Amniotic epithelial cell (primary cell): ENCODE results near the gene CCDC51.

Source experiments
- DNase-seq: peaks from one replicate; pipeline ENCODE4 v3.0.0-alpha.2; 2010; ENCODE audit warnings: low read depth

CCDC51 gene

DNA sequence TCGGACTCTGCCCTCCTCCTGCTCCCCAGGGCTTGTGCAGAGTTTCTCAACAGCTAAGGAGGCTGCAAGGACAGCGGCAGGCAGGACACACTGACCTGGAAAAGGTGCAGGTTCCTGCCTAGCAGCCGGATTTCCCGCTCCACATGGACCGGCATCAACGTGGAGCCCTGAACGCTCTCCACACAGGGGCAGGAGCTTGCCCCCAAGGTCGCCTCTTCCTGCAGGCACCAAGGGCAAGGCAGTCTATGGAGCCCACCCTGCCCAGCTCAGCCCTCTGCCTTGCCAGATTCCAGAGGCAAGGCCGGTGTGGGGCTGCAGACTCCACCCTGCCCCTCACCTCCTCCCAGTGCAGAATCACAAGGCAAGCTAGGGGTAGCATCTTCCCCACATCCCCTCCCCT is 20.8 kb downstream of the CCDC51 start:
- DNase-seq, result no peak

DNA sequence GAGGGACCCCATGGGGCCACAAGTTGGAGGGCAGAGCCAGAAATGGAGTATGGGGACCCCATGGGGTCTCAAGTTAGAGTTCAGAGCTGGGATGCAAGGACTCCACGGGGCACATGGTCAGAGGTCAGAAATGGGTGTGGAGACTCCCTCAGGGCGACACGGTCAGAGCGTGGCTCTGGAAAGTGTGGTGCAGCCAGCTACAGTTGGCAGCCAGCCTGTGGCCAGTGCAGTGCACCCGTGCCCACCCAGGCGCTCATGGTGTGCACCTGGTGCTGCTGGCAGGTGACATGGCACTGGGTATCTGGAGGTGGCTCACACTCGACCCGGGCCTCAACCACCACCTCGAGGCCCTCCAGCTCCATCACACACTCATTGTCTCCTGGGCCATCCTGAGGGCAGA is 21.3 kb downstream of the CCDC51 start:
- DNase-seq, result no peak

DNA sequence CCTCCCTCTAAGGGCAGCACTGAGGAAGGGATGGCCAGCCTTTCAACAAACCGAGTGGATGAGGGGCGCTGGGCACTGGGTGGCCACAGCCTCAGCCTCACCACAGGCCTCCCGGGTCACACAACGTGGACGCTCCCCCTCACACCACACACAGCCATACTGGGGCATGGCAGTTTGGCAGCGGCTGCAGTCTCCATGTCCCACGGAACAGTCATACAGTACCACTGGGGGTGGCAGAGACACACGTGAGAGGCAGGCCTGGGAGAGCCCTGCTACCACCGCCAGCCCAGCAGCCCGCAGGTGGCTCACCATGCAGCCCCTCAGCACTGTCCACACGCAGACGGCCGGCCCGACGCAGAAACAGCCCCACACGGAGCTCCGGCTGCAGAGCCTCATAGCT is 21.8 kb downstream of the CCDC51 start:
- no peak for DNase-seq

DNA sequence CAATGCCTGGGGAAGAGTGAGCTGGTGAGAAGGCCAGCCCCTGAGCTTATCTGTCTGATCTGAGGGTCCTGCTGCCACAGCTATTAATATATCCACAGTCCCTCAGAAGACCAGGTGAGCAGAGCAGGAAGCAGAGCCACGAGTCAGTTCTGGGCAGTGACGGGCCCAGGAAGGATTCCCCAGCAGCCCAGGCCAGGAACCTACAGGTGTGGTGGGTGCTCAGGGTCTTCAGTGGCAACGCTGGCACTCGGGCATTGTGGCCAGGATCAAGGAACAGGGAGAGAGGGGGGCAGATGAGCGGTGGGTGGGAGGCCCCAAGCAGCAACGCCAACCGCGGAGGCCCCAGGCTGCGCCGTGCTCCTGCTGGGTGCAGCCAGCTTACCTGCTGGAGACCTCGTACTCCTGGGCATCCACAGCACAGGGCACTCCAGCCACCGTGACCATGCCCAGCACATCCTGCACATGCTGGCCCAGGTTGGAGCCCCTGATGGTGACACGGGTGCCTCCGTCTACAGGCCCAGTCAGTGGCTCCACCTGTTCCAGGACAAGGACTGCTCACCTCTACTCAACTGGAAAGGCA is 22.3 kb downstream of the CCDC51 start:
- DNase-seq, result no peak

DNA sequence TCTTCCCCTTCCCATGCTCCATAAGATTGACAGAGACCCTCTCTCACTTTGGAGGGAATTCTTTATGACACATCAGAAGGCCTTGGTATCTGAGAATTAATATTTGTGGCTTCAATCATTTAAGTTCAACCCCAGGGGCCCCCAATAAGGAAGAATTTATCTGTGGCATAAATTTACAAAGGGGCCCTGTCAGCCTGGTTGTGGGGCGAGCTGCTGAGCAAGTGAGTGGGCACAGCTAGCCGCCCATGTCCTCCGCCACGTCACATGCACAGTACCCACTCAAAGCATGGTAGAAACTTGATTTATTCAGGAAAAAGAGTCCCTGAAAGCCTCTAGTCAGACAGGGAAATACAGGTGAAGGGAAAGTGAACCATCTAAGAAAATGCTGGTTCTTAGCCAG is 23.4 kb downstream of the CCDC51 start:
- DNase-seq, result no peak

DNA sequence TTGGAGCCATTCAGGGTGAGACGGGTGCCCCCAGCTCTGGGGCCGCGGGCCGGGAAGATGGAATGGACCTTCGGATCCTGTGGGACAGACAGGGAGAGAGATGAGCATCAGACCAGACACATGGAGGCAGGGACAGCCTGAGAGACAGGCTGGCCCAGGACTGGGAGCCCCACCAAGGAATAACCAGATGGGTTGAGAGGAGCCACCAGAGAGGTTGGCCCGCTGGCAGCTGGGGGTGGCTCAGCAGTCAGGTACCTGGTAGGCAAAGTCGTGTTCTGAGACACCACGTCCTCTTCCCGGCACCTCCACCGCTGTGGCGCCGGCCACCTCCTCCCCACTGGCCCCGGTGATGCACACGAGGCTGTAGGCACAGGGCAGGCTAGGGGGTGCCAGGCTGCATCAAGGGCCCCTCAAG is 23.8 kb downstream of the CCDC51 start:
- DNase-seq, result no peak

DNA sequence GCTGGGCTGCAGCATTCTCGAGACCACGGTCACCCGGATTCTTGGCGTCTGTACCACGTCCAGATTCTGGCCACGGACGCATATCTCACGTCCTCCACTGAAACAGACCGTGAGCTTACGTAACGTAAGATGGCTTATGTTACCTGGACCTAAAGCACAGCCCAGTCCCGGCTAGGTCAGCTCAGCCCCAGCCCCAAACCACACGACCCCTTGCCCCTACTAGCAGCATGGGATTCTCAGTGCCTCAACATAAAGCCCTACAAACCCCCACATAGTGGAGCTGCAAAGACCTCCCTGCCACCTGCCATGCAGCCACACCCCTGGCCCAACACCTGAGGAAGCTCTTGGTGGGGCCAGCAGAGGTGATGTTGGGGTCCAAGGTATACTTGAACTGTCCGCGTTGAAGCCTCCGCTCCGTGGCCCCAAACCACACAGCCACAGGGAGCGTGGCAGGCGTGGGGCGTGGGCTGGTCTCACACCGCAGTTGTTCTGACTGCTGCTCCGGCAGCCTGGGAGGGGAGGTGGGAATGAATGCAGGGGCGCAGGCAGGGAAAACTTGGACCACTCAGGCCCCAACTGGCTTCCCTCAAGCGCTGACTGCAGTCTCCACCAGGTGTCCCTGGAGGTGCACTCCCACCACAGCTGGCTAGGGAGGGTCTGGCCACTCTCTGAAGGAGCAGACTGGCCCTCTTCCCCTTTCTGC is 24.5 kb downstream of the CCDC51 start:
- DNase-seq, result no peak

DNA sequence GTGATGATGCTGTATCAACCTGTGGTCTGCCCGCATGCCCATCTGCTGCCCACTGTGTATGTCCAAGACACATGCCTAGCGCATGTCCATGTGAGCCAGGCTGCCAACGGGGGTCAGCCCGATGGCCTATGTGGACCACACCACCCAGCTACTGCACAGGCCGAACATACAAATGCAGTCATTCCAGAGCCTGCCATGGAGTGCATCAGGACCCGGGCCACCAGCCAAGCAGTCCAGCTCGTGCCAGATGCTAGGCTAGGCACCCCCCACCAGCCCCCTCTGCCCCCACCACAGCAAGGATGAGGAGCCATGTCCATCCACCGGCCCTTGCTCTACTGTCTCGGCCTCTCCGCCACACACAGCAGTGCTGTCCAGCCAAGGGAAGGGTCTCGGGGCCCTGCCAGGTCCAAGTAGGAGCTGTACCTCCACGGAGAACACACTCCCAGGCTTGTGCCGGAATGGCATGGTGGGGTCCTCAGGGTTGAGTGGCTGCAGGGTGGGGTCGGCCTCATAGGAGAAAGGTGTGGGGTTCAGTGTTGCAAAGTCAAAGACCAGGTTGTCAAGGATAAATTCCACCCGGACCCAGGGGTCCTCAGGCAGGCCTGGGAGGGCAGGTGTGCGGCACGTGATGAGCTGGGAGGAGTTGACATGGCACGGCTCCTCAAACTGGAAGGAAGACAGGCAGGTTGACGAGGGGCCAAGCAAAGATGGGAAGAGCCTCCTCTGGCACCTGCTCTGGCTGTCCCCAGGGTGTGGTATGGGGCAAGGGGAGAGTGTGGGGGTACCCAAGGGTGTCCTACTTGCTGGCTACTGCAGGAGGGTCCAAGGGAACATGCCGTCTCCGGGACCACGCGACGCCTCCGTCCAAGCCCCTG is 25.3 kb downstream of the CCDC51 start:
- no peak for DNase-seq

DNA sequence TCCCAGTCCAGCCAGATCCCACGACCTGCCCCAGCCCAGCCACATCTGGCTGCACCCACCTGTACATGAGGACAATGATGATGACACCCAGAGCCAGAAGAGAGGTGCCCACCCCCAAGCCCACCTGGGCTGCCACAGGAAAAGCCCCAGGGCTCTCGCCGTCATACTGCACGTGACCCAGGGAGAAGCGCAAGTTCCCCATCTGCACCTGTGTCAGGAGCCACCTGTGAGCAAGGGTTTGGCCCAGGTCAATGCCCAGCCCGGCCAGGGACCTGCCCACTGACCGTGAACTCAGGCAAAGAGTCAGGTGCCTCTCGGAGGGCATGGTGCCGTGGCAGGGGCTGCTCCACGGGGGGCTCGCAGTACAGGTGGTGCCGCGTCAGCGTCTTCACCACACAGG is 26.3 kb downstream of the CCDC51 start:
- DNase-seq, result no peak

DNA sequence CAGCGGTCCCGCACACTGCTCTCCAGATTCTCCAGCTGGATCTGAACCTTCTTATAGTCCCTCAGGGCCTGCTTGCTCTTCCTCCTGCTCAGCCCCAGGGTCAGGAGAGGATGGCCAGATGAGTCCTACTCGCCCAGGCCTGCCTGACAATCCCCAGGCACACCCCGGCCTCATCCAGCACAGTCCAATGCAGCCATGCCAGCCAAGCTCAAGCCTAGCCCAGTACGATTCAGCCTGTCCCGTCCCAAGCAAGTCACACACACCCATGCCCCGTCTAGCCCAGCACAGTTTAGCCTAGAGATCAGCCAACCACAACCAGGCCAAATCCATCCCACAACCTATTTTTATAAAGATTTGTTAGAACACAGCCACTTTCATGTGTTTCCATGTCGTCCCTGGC is 26.8 kb downstream of the CCDC51 start:
- DNase-seq, result no peak

DNA sequence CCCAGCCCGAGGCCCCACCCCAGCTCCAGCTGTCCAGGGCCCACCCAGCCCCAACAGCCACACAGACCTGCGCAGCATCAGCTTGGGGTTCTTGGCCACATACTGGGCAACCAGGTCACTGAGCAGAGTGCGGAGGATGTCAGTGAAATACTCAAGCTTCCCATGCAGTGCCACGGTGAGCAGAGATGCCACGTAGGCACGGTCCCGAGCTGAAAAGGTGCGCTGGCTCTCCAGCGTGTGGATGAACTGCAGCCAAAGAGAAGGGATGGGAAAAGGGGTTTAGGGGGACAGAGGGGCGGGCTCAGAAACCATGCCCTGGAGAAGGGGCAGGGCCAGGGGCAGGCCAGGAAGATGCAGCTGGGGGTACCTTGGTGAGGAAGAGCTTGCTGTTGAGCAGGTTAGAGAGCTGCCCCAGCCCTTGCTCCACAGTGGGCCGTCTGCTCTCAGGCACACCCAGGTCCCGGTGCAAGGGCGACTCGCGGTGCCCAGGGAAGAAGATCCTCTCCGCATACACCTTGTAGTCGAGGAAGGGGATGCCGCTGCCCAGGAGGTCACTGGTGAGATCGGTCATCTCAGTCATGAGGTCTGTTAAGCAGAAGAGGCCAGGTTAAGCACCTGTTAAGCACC is 27.4 kb downstream of the CCDC51 start:
- no peak for DNase-seq

DNA sequence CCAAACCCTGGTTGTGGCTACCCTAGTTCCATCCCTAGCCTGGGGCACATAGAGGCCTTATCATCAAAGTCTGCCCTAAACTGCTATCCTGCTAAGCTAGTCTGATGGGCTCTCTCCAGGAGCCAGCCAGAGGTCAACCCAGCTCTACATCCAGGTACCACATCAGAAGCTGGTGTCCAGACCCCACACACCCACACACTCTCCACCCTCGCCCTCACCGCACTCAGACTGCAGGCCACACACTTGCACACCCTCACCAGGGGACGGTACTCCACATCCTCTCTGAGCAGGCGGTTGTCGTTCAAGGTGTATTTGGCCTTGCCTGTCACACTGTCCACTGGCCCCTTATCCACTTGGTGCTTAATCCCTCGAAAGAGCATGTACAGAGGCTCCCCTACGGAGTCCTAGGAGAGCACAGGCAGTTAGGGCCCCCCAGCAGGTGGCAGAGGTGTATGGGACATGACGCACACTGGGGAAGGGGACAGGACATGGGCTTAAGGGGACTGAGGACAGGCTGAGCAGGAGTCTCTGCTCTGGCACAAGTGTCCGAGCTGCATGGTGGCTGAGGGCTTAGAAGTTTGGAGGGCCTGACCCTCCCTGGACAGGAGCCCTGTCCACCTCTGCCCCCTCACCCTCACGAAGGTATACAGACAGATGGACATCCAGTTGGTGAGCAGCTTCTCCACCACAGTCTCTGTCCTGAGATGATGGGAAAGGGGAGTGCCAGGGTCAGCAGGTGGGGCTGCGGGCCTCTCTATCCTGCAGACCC is 28.1 kb downstream of the CCDC51 start:
- no peak for DNase-seq

DNA sequence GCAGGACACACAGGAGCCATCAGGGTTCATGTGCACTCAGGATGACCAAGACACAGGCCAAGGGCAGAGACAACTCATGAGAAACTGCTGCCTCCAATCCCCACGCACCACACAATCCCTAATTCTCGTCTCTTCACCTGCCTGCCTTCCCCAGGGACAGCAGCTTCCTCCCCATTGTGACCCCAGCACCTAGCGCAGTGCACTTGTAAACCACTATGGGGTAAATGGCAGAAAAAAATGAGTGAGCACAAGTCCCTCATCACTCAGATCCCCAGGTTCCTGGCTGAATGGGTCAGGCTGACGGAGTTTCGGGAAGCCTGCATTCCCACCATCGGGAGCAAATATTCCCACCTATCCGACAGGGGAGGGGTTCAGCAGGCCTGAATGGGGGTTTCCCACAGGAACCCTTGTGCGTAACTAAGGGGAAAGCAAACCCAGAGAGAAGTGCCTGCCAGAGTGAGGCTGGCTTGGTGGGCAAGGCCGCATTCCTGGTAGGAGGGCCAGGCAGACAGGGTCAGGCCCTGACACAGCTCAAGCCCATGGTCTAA is 28.8 kb downstream of the CCDC51 start:
- no peak for DNase-seq

DNA sequence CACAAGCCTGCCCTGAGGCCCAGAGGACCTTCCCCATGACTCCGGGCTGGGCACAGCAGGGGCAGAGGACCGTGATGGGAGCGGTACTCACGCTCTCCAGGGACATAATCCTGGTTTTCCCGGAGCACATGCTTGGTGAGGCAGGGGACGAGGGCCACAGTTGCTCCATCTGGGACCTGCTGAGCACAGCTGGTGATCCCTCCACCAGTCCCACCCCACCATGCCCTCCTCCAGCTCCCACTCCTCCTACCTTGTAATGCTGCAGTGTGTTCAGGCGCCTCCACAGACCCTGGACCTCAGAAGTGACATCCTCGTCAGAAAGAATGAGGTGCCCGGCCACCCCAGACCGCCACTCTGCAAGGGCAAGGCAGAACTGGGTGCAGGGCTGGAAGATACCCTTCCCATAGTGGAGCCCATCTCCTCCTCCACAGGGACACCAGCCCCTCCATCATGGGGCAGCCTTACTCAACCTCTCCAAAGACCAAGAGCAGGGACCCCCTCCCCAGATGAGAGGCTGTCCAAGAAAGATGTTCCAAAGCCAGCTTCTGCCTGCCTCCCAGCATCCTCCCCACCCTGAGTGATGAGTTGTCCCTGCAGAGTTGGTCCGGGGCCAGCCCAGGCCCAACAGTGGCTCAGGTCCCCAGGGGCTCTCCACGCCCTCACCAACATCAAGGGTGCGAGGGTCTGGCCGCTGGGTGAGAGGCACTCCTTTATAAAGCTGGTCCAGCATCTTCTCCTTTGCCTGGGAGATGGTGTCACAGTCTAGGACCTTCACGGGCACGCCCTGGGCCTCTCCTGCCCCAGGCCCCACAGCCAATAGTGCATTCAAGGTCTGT is 29.5 kb downstream of the CCDC51 start:
- DNase-seq, result no peak

DNA sequence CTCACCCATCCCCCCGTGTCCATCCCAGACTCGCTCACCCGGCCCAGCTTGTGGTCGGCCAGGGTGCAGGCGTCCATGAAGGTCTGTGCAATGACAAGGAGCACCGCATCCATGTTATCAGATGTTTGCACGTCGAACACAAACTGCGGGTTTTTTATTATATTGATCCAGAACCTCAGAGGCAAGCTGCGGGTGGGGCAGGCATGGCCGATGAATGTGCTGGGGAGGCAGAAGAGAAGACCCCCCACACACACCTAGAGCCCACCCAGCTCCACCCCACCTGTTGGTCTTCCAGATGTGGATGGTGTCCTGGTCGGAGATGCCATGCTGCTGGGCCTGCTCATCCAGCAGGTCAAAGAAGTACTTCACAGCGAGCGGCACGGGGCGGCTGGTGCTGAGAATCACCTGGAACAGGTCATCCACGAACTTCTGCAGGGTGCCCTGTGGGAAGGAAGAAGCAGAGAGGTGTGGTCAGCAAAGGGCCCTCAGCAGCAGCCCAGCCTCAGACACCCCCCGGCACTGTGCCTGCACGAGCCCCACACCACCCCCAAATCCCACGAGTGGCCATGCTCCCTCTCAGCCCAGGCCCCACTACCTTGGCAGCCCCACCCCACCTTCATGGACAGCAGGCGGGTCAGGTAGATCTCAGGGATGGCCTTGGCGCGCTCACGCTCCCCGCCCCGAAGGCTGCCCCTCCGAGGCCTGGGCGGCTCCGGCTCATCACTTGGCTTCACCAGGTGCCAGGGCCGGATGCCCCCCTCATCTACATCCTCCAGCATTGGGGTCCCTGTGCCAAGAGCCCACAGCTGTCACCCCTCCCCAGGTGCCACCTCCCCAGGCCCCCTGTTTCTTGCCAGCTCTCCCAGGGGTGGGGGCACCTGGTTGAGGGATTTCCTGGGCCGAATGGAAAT is 30.4 kb downstream of the CCDC51 start:
- no peak for DNase-seq

DNA sequence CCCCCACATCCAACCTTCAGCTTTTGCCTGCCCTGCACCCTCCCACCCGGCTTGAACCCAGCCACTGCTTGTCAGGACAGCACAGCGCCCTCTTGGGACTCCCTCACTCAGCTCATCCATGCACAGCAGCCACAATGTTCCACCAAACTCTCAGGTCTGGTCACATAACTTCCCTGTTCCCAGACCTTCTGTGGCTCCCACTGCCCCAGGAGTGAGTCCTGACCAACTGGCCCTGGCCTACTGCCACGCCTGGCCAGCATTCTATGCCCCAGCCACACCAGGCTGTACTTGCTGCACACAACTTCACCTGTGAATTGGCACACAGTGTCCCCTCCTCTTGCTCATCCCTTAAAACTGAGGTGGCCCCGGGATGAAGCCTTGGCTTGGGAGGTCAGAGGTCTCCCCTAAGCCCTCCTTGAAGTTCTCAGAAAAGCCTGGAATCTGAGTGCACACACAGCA is 31.1 kb downstream of the CCDC51 start:
- no peak for DNase-seq

DNA sequence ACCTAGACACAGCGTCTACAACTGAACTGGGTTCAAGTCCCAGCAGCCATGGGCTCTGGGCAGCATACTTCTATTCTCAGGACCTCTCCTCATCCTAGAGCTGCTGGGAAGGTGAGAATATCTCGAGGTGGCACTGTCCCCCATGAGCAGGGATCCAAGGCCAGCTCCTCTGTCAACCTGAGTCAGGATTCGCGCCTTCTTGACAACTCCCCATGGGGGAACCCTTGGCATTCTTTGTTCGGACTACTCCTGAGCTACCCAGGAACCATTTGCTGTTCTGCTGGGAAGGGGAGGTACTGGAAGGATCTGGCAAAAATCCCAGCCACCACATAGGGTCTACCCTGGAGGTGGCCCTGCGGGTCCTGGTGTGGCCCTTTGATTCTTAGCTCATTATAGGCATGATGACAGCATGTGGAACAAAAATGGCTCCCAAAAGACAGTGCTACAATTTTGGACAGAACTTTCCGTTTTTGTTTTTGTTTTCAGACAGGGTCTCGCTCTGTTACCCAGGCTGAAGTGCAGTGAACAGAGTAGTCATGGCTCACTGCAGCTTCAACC is 32.3 kb downstream of the CCDC51 start:
- no peak for DNase-seq

DNA sequence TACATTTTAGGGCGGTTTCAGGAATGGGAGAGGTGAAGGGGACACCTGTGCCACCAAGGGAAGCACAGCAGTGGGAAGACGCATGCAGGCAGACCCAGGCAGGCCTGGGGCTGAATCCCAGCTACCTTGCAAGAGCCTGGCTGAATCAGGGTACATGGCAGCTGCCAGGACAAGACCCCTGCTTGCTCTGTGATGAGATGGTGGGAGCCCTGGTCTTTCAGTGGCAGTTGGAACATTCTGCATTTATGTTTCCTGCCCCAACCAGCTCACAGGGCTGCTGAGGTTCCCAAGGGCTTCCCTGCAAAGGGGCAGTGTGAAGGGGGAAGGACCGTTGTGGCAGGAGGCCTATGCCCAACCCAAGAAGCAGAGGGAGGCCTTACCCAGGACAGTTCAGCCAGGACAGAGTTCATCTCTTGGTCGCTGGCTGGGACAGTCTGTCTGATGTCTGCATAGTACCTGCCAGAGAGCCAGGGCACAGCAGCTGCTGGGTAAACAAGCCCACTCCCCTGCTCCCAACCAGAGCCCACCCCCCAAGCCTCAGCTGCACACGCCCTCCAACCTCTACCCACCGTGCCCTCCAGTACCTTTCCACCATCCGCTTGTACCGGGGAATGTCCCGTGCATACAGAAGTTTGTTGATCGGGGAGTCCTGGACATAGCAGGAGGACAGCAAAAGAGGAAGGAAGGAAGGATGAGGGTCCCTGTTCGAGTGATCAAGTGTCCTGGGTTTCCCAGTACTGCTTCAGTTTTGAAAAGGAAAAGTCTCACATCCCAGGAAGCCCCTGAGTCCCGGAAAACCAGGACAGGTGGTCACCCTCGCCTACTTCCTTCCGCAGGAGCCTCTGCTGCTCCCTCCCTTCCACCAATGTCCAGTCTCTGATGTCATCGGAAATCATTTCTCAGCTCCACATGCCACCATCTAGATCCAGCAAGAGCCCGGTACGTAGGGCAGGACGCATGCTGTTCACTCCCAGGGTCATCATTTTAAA is 33.2 kb downstream of the CCDC51 start:
- DNase-seq, result no peak
